ENCODE results near the gene TNFSF9.

Gene TNFSF9

GRCh38 chr19:6524311-6524710 lies 6.5 kb upstream of the TNFSF9 start (continued):
- no peak for TF ChIP-seq ZBTB20 (tag by site-specific recombination; IDR thresholded peaks at IDR 0.05)
- no peak for TF ChIP-seq ZNF660 (tag by site-specific recombination; IDR thresholded peaks at IDR 0.05)
- no peak for TF ChIP-seq ZNF394 (tag by site-specific recombination; IDR thresholded peaks at IDR 0.05; ENCODE audit: borderline replicate concordance)
- TF ChIP-seq ZNF624 (tag by site-specific recombination; IDR thresholded peaks at IDR 0.05) = no peak
- no peak for TF ChIP-seq ZBTB10 (tag by site-specific recombination; IDR thresholded peaks at IDR 0.05)
- no peak for TF ChIP-seq ZNF112 (tag by site-specific recombination; IDR thresholded peaks at IDR 0.05)

GRCh38 chr19:6527893-6528543 lies 2.8 kb upstream of the TNFSF9 start:
- no peaks in the 10 kb centered on the region for H3K9me3 ChIP-seq (ENCODE audit: control insufficient read depth, insufficient read depth, low read depth, low read length)
- POLR2A ChIA-PET = interaction anchor here (0.6 kb wide), 2 partner anchors 12 to 50 kb away, joined by 3 to 6 read pairs; no protein-coding TSS in a partner anchor
- CTCF ChIA-PET = interaction anchor here (0.6 kb wide), 1 partner anchor 321 kb away, joined by 3 read pairs; no protein-coding TSS in a partner anchor
- H3K27ac ChIP-seq (ENCODE audit: extremely low read depth, low read depth, low read length) = no peak overlapping the region
- H3K36me3 ChIP-seq (ENCODE audit: control insufficient read depth in 2 of 2, insufficient read depth in 1 of 2, low read length in 2 of 2) = no peaks in the 10 kb centered on the region
- no peak overlapping the region for H3K4me3 ChIP-seq (ENCODE audit: low read depth, low read length)
- H3K4me1 ChIP-seq (ENCODE audit: control insufficient read depth, insufficient read depth, low read length) = no peaks in the 10 kb centered on the region; the same call in 1 of the 2 replicates
- TF ChIP-seq ZNF16 (tag by site-specific recombination; IDR thresholded peaks at IDR 0.05; ENCODE audit: low read depth) = no peak
- no peak for TF ChIP-seq ZNF146 (tag by site-specific recombination; IDR thresholded peaks at IDR 0.05)
- no peak for TF ChIP-seq ZNF701 (tag by site-specific recombination; IDR thresholded peaks at IDR 0.05)
- no peak for TF ChIP-seq ZNF121 (tag by site-specific recombination; IDR thresholded peaks at IDR 0.05)
- TF ChIP-seq ZNF433 (tag by site-specific recombination; IDR thresholded peaks at IDR 0.05; ENCODE audit: low read depth) = no peak
- TF ChIP-seq ZNF501 (tag by site-specific recombination; IDR thresholded peaks at IDR 0.05) = no peak
- no peak for TF ChIP-seq PRDM1 (tag by site-specific recombination; IDR thresholded peaks at IDR 0.05)
- TF ChIP-seq ZNF843 (tag by site-specific recombination; IDR thresholded peaks at IDR 0.05) = no peak
- TF ChIP-seq ELK4 (IDR thresholded peaks at IDR 0.05; ENCODE audit: borderline replicate concordance, low read depth, low read length) = no peak
- TF ChIP-seq PRDM2 (tag by site-specific recombination; IDR thresholded peaks at IDR 0.05; ENCODE audit: borderline replicate concordance) = no peak
- no peak for TF ChIP-seq HOXD13 (CRISPR knock-in tag; IDR thresholded peaks at IDR 0.05; ENCODE audit: borderline replicate concordance)
- no peak for TF ChIP-seq ZBTB6 (tag by site-specific recombination; IDR thresholded peaks at IDR 0.05)
- TF ChIP-seq ZNF449 (tag by site-specific recombination; IDR thresholded peaks at IDR 0.05) = no peak
- no peak for TF ChIP-seq REST (tag by site-specific recombination; IDR thresholded peaks at IDR 0.05)
